ENCODE data around the gene GTSE1. TPM values are rescaled to one million over a fixed set of nuclear protein-coding genes. Genes with fewer than 3 reads are reported as not detected.
A peak's percentile ranks its signal among the peaks of the same experiment; 100 is the strongest.

The GTSE1 gene
- total and polyA plus RNA-seq, 10 donors = 1.3 to 5.2 (median 3.0) TPM

DNA sequence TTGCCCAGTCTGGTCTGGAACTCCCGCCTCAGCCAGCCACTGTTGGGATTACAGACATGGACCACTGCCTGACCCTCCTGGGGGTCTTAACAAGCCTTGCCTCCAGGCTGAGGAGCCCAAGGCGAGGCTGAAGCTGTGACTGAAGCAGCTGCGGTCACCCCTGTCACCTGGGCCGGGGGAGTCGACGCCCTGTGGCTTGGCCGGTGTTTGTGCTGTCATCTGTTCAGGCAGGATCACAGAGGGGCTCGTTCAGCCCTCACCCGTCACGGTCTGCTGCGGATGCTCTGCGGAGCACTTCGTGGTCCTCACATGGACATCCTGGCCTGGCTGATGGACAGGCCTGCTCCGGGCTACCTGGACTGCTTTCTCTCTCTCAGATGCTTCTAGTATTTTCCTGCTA, 62.7 kb downstream of the GTSE1 start:
- peaks cover 0 to 11% (median 0%) of the 10 kb centered on the region in 7 donors for H3K27me3 ChIP-seq (replicated peaks in 1 of 7)
- TF ChIP-seq POLR2AphosphoS5 (IDR thresholded peaks at IDR 0.05) (peak in 1 of 3 donors; percentile 46), POLR2A (IDR thresholded peaks at IDR 0.05) (no peak)
- TF ChIP-seq, protein P1, sequence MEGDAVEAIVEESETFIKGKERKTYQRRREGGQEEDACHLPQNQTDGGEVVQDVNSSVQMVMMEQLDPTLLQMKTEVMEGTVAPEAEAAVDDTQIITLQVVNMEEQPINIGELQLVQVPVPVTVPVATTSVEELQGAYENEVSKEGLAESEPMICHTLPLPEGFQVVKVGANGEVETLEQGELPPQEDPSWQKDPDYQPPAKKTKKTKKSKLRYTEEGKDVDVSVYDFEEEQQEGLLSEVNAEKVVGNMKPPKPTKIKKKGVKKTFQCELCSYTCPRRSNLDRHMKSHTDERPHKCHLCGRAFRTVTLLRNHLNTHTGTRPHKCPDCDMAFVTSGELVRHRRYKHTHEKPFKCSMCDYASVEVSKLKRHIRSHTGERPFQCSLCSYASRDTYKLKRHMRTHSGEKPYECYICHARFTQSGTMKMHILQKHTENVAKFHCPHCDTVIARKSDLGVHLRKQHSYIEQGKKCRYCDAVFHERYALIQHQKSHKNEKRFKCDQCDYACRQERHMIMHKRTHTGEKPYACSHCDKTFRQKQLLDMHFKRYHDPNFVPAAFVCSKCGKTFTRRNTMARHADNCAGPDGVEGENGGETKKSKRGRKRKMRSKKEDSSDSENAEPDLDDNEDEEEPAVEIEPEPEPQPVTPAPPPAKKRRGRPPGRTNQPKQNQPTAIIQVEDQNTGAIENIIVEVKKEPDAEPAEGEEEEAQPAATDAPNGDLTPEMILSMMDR (IDR thresholded peaks at IDR 0.05 in 8 of 11, conservative IDR thresholded peaks at IDR 0.05 in 3 of 11) = no peak
- H3K36me3 ChIP-seq = peaks cover 0 to 77% (median 43%) of the 10 kb centered on the region in 6 donors
- no peak overlapping the region for H3K4me3 ChIP-seq
- H3K4me1 ChIP-seq = peaks cover 0 to 10% (median 3%) of the 10 kb centered on the region in 6 donors
- intact Hi-C loops (cut with DNase I; ENCODE audit: low total_unique reads) = no loop called here
- no peaks in the 10 kb centered on the region for H3K9me3 ChIP-seq
- no peak overlapping the region for H3K27ac ChIP-seq
- WGBS, 5 donors = 89 to 100% (median 92%) methylated on average over 6 to 14 of the region's 14 CpGs
- peak; percentile 64 for DNase-seq

DNA sequence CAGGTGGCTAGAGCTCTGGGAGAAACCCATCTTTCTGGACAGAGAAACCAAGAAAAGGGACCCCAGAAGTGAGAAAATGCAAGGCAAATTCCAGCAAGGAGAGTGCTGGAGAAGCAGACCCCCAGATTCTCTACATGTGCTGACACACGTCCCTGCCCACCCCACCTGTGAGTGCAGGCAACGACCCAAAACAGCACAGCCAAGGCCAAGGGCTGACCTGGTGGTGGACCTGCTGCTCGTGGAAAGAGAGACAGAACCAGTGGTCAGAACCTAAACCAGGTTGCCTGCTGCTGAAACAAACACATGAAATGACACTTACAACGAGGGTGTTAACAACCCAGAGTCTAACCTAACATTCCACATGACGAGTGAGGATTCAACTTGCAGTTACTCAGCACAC, 63.4 kb downstream of the GTSE1 start:
- intact Hi-C loops (cut with DNase I; ENCODE audit: low total_unique reads) = no loop called here
- Histone ChIP-seq H3K9me3 (no peaks in the 10 kb centered on the region), H3K36me3 (peaks cover 0 to 77% (median 37%) of the 10 kb centered on the region in 6 donors), H3K27ac (no peak overlapping the region), H3K4me3 (no peak overlapping the region), H3K4me1 (peaks cover 0 to 9% (median 3%) of the 10 kb centered on the region in 6 donors), H3K27me3 (replicated peaks in 1 of 7) (peaks cover 0 to 19% (median 0%) of the 10 kb centered on the region in 7 donors)
- 85 to 94% (median 88%) methylated on average over 5 of the region's 5 CpGs for WGBS, 5 donors
- TF ChIP-seq POLR2AphosphoS5 (IDR thresholded peaks at IDR 0.05) = peak in 1 of 3 donors; percentile 13
- TF ChIP-seq POLR2A (IDR thresholded peaks at IDR 0.05) = no peak
- peak; percentile 51 for DNase-seq

DNA sequence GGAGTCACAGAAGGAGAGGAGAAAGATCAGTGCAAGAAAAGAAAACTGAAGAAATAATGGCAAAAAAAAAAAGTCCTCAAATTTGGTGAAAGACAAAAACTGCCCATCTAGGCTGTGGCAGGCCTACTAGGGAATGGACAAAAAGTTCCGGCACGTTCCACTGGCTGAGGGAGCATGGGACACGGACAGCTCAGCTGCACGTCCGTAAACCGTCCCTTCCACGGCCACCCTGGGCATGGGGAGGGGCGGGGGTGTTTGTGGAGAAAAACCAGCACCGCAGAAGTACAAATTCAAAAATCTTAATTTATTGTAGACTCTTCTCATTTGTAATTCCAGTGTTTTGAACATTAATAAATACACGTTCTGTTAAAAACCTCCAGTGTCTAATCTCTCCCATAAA, 64.2 kb downstream of the GTSE1 start:
- intact Hi-C loops (cut with DNase I; ENCODE audit: low total_unique reads) = no loop called here
- 88 to 94% (median 90%) methylated on average over 10 of the region's 10 CpGs for WGBS, 5 donors
- DNase-seq = peak; percentile 42
- peaks cover 0 to 3% (median 0%) of the 10 kb centered on the region in 6 donors for H3K4me1 ChIP-seq
- H3K27ac ChIP-seq = no peak overlapping the region
- peaks cover 0 to 24% (median 0%) of the 10 kb centered on the region in 7 donors for H3K27me3 ChIP-seq (replicated peaks in 1 of 7)
- H3K9me3 ChIP-seq = no peaks in the 10 kb centered on the region
- peaks cover 0 to 73% (median 30%) of the 10 kb centered on the region in 6 donors for H3K36me3 ChIP-seq
- no peak overlapping the region for H3K4me3 ChIP-seq
- TF ChIP-seq POLR2AphosphoS5 (IDR thresholded peaks at IDR 0.05) (peak in 1 of 3 donors; percentile 23), POLR2A (IDR thresholded peaks at IDR 0.05) (no peak)

DNA sequence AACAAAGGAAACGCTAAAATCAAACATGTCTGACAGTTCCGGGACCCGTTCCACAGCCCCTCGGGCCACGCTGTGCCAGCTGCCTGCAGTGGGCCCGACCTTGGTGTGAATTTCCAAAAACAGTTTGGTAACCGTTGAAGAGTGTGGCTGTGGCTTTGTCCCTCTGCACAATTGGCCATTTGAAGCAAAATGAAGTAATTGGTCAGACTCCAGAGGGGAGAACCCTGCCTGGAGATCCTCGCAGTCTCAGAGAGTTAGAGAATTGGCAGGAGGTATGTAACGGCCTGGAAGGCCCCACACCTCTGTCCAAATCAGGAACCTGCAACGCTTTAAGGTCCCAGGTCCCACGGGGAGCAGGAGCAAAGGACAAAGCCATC, 65.1 kb downstream of the GTSE1 start:
- Histone ChIP-seq H3K9me3 (no peaks in the 10 kb centered on the region), H3K4me3 (no peak overlapping the region), H3K27me3 (replicated peaks in 1 of 7) (peaks cover 0 to 30% (median 5%) of the 10 kb centered on the region in 7 donors), H3K27ac (no peak overlapping the region), H3K36me3 (peaks cover 0 to 64% (median 21%) of the 10 kb centered on the region in 6 donors), H3K4me1 (peaks cover 0 to 4% (median 0%) of the 10 kb centered on the region in 6 donors)
- intact Hi-C loops (cut with DNase I; ENCODE audit: low total_unique reads) = no loop called here
- no peak for DNase-seq
- WGBS, 5 donors = 69 to 74% (median 73%) methylated on average over 11 of the region's 11 CpGs
- TF ChIP-seq POLR2AphosphoS5 (IDR thresholded peaks at IDR 0.05) (no peak), POLR2A (IDR thresholded peaks at IDR 0.05) (no peak)
- TF ChIP-seq, protein P1 (IDR thresholded peaks at IDR 0.05 in 8 of 11, conservative IDR thresholded peaks at IDR 0.05 in 3 of 11) = no peak

DNA sequence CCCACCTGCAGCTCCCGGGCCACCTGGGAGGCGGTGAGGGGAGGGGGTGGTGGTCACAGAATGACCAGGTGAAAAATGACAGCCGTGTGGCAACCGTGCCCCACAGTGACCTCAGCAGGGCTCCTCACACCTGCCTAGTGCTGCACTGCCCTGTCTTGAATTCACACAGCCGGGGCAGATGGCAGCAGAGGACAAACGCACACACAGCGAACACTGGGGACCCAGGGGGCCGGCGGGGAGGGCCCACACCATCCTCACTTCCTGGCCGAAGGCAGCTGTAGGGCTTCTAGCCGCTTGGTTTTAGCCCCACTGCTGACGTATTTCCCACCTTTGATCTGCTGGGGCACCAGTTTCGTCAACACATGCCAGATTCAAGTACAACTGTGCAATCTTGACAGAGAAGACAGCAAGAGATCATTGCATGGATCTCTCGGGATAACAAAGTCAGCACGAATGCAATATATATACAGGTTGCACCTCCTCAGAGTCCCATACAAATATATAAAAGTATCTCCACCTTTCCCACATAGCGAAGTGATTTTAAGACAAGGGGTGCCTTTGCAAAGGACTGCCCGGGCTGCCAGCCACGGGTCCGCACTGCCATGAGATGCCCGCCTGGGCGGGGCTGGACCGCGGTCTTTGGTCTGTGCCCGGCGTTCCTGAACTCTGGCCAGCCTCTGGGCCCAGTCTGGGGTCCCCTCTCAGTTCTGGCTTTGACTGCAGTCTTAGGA, 65.7 kb downstream of the GTSE1 start:
- intact Hi-C loops (cut with DNase I; ENCODE audit: low total_unique reads) = no loop called here
- H3K27me3 ChIP-seq (replicated peaks in 1 of 7) = peaks cover 0 to 36% (median 10%) of the 10 kb centered on the region in 7 donors
- H3K4me1 ChIP-seq = peaks cover 0 to 9% (median 2%) of the 10 kb centered on the region in 6 donors
- WGBS, 5 donors = 59 to 70% (median 63%) methylated on average over 19 to 25 of the region's 25 CpGs
- TF ChIP-seq POLR2A (IDR thresholded peaks at IDR 0.05) (no peak), POLR2AphosphoS5 (IDR thresholded peaks at IDR 0.05) (peak in 2 of 3 donors; percentile 14 to 24)
- TF ChIP-seq, protein P1 (IDR thresholded peaks at IDR 0.05 in 8 of 11, conservative IDR thresholded peaks at IDR 0.05 in 3 of 11) = no peak
- peaks cover 0 to 59% (median 16%) of the 10 kb centered on the region in 6 donors for H3K36me3 ChIP-seq
- no peaks in the 10 kb centered on the region for H3K9me3 ChIP-seq
- peak; percentile 70 for DNase-seq
- no peak overlapping the region for H3K4me3 ChIP-seq
- no peak overlapping the region for H3K27ac ChIP-seq
